Natural killer cell (primary cell): ENCODE measurements around the gene MLN. TPM values are rescaled to one million over a fixed set of nuclear protein-coding genes. Genes with fewer than 3 reads are reported as not detected.

ENCODE experiments used
- ATAC-seq, 3 donors: fragments of 150-1000 bp in 2 of 3; fragments of 200-7000 bp in 1 of 3; cut with Tn5 transposase; 1 replicate in 1 of 3; 2 replicates in 2 of 3; pipeline ENCODE4 v1.10.0; 2021; ENCODE audit warnings: mild to moderate bottlenecking in 2 of 3, moderate library complexity in 2 of 3
- DNase-seq, 2 donors: peaks; one replicate each; pipeline versions ENCODE4 v3.0.0 to v3.0.0-alpha.2; 2013 to 2021; ENCODE audit warnings: mixed read lengths in 1 of 2
- H3K27ac ChIP-seq: one replicate; pipeline ENCODE4 v1.5.1; 2013; ENCODE audit warnings: mild to moderate bottlenecking, low read length
- H3K27me3 ChIP-seq: one replicate; pipeline ENCODE4 v1.6.1; 2013; ENCODE audit warnings: low read length; ENCODE audit not compliant: control insufficient read depth, insufficient read depth
- H3K36me3 ChIP-seq: one replicate; pipeline ENCODE4 v1.6.1; 2013; ENCODE audit warnings: low read length; ENCODE audit not compliant: control insufficient read depth, insufficient read depth
- H3K4me1 ChIP-seq: one replicate; pipeline ENCODE4 v1.6.1; 2013; ENCODE audit warnings: low read length; ENCODE audit not compliant: control insufficient read depth, insufficient read depth
- H3K4me3 ChIP-seq: one replicate; pipeline ENCODE4 v1.5.1; 2013; ENCODE audit warnings: low read length
- H3K9me3 ChIP-seq: one replicate; pipeline ENCODE4 v1.6.1; 2013; ENCODE audit warnings: low read length; ENCODE audit not compliant: control insufficient read depth, insufficient read depth
- H3K27ac Mint-ChIP-seq, 2 donors: one replicate each; pipeline ENCODE4 v1.8.0; 2022; ENCODE audit warnings: mild to moderate bottlenecking in 2 of 2, mixed read lengths in 2 of 2, moderate library complexity in 1 of 2
- H3K27me3 Mint-ChIP-seq, 2 donors: one replicate each; pipeline ENCODE4 v1.8.0; 2022; ENCODE audit warnings: low read depth in 2 of 2, mixed read lengths in 2 of 2
- H3K36me3 Mint-ChIP-seq: one replicate; pipeline ENCODE4 v1.8.0; 2022; ENCODE audit warnings: mixed read lengths
- H3K4me1 Mint-ChIP-seq, 2 donors: one replicate each; pipeline ENCODE4 v1.8.0; 2022; ENCODE audit warnings: mixed read lengths in 2 of 2
- H3K4me3 Mint-ChIP-seq: one replicate; pipeline ENCODE4 v1.8.0; 2022; ENCODE audit warnings: mild to moderate bottlenecking, moderate library complexity, mixed read lengths
- H3K9me3 Mint-ChIP-seq, 2 donors: one replicate each; pipeline ENCODE4 v1.8.0; 2022; ENCODE audit warnings: mixed read lengths in 2 of 2
- WGBS: methylation state at CpG from one replicate; pipeline ENCODE4 v1.1.7; 2013; ENCODE audit warnings: missing lambda C conversion rate; ENCODE audit not compliant: insufficient coverage; 5-methylcytosine and 5-hydroxymethylcytosine counted together
- intact Hi-C: fragments of 100-400 bp; cut with micrococcal nuclease; formaldehyde crosslinking; loops from one replicate; pipeline ENCODE4 v1.14.2; 2022
- total RNA-seq, 4 donors: library from RNA; stranded (reverse); fragments of 120-200 nt in 1 of 4; gene quantifications; one replicate each; pipeline versions ENCODE4 v1.2.3 to v1.2.4, GENCODE V29; 2013 to 2022
- TF ChIP-seq, protein P1 (sequence below): fragments of 200-600 bp; IDR thresholded peaks from one replicate; pipeline ENCODE4 v1.8.0; 2022; ENCODE audit warnings: antibody characterized with exemption

MLN gene
- total RNA-seq, 3 donors from 2014 or later (not counting 1 experiment from before 2014, with no cell fraction given) = not detected

DNA sequence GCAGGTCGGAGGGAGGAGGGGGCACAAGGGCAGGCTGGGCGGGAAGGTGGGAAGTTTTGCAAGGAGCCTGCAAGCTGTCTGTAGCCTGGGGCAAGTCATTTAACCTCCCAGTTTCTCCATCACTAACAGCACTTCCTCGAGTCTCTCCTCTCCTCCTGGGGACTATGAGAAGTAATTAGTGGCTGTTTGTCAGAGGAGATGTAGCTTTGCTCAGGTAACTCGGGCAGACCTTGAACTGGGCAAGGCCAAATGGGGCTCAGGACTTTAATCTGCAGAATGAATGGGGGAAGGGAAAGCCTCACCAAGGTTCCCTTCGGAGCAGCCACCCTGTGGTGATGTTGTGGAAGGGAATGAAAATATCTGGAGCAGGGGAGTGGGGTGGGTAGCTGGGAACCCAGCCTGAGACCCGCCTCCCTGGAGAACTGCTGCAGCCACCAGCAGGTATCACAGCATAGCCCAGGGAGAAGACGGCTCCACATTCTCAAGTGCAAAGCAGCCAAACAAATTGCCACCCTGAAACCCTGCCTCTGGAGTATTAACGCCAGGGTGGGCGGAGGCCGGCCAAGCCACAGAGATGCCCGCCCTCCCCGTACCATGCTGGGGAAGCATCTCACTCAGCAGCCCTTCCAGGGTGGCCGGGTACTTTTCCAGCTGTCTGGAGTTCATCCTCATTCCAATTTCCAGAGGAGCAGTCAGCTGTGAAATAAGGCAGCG is 8.7 kb downstream of the MLN start:
- TF ChIP-seq, protein P1, sequence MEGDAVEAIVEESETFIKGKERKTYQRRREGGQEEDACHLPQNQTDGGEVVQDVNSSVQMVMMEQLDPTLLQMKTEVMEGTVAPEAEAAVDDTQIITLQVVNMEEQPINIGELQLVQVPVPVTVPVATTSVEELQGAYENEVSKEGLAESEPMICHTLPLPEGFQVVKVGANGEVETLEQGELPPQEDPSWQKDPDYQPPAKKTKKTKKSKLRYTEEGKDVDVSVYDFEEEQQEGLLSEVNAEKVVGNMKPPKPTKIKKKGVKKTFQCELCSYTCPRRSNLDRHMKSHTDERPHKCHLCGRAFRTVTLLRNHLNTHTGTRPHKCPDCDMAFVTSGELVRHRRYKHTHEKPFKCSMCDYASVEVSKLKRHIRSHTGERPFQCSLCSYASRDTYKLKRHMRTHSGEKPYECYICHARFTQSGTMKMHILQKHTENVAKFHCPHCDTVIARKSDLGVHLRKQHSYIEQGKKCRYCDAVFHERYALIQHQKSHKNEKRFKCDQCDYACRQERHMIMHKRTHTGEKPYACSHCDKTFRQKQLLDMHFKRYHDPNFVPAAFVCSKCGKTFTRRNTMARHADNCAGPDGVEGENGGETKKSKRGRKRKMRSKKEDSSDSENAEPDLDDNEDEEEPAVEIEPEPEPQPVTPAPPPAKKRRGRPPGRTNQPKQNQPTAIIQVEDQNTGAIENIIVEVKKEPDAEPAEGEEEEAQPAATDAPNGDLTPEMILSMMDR = no peak
- intact Hi-C loops = no loop called here
- 71% methylated on average over 12 of the region's 14 CpGs for WGBS
- Mint-ChIP-seq H3K36me3 (no peaks in the 10 kb centered on the region), H3K9me3 (no peaks in the 10 kb centered on the region), H3K27me3 (peaks cover 26 to 45% of the 10 kb centered on the region in 2 donors), H3K27ac (no peak overlapping the region), H3K4me1 (no peaks in the 10 kb centered on the region), H3K4me3 (no peak overlapping the region)
- Histone ChIP-seq H3K4me1 (no peaks in the 10 kb centered on the region), H3K36me3 (no peaks in the 10 kb centered on the region), H3K27me3 (peaks cover 4% of the 10 kb centered on the region), H3K27ac (no peak overlapping the region), H3K4me3 (no peak overlapping the region), H3K9me3 (no peaks in the 10 kb centered on the region)
- ATAC-seq (peak in 1 of 3 donors; percentile 25), DNase-seq (no peak)

DNA sequence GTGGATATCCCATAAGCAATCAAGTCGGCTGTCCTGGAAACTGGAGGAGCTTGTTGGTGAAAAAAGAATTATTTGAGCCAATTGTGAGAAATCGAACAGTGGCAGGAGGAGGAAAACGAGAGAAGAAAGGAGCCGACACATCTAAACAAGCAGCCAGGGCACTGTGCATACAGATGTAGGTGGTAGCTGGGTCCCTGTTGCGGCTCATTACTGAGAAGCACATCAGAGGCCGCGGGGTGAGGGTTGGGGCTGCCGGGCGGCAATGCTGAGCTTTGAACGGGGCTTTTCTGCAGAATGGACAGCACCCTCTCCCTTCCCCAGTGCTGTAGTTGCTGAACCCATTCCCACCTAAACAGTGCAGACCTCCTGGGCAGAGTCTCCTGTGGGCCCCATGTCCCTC is 10.8 kb downstream of the MLN start:
- peaks cover 7% of the 10 kb centered on the region for H3K4me1 ChIP-seq
- H3K27ac ChIP-seq = no peak overlapping the region
- H3K4me3 ChIP-seq = no peak overlapping the region
- H3K4me3 Mint-ChIP-seq = no peak overlapping the region
- no peaks in the 10 kb centered on the region for H3K36me3 Mint-ChIP-seq
- ATAC-seq (no peak), DNase-seq (no peak)
- H3K9me3 ChIP-seq = no peaks in the 10 kb centered on the region
- no peaks in the 10 kb centered on the region for H3K36me3 ChIP-seq
- no peak overlapping the region for H3K27ac Mint-ChIP-seq
- intact Hi-C loops = no loop called here
- 75% methylated on average over 10 of the region's 10 CpGs for WGBS
- H3K4me1 Mint-ChIP-seq = peaks cover 13 to 14% of the 10 kb centered on the region in 2 donors
- H3K27me3 Mint-ChIP-seq = peaks cover 12 to 27% of the 10 kb centered on the region in 2 donors
- peaks cover 4% of the 10 kb centered on the region for H3K27me3 ChIP-seq
- H3K9me3 Mint-ChIP-seq = no peaks in the 10 kb centered on the region
- TF ChIP-seq, protein P1 = no peak

DNA sequence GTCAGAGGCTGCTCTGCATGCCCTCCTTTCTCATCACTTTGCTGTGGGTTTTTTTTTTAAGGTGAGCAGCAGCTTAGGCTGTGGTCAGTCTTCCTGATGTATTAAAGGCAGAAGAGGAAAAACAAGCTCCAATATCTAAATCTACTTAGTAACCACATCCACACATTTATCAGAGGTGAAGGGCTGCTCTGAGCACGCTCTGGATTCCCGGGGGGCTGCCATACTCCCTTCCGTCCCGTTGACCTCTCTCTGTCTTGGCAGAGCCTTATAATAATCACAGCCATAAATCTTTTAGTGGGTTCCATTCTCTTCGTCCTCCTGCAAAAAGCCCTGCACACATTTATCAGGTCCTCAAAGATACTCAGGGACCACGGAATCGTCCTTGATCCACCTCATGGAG is 12.2 kb downstream of the MLN start:
- 69% methylated on average over 7 of the region's 7 CpGs for WGBS

More for the DNA sequence above, 12.2 kb downstream of the MLN start:
- peak overlapping the region; percentile 9 for H3K4me3 Mint-ChIP-seq
- Histone ChIP-seq H3K4me1 (peaks cover 19% of the 10 kb centered on the region), H3K27me3 (peaks cover 4% of the 10 kb centered on the region), H3K9me3 (no peaks in the 10 kb centered on the region), H3K27ac (no peak overlapping the region), H3K36me3 (peaks cover 4% of the 10 kb centered on the region), H3K4me3 (no peak overlapping the region)
- TF ChIP-seq, protein P1 = no peak
- H3K36me3 Mint-ChIP-seq = no peaks in the 10 kb centered on the region
- peaks cover 26 to 27% of the 10 kb centered on the region in 2 donors for H3K4me1 Mint-ChIP-seq
- peaks cover 3 to 17% of the 10 kb centered on the region in 2 donors for H3K27me3 Mint-ChIP-seq
- intact Hi-C loops = no loop called here
- no peak overlapping the region for H3K27ac Mint-ChIP-seq
- no peak for DNase-seq
- no peaks in the 10 kb centered on the region for H3K9me3 Mint-ChIP-seq
- no peak for ATAC-seq
